ENCODE measurements around the gene GRN.

GRN gene

GRCh38 chr17:44390250-44390870 is 45.3 kb downstream of the GRN start:
- no peak for TF ChIP-seq CEBPB (IDR thresholded peaks at IDR 0.05)
- no peak for TF ChIP-seq MAX (IDR thresholded peaks at IDR 0.05)
- TF ChIP-seq NFIC (IDR thresholded peaks at IDR 0.05): no peak
- TF ChIP-seq TAF1 (IDR thresholded peaks at IDR 0.05; ENCODE audit: low read depth): no peak
- no peak for TF ChIP-seq EP300 (IDR thresholded peaks at IDR 0.05; ENCODE audit: borderline replicate concordance)
- no peak for TF ChIP-seq YY1 (IDR thresholded peaks at IDR 0.05; ENCODE audit: low read depth)
- no peak for TF ChIP-seq RAD21 (IDR thresholded peaks at IDR 0.05; ENCODE audit: low read depth)
- no peak for TF ChIP-seq ZBTB7A (IDR thresholded peaks at IDR 0.05; ENCODE audit: low read depth)
- TF ChIP-seq USF1 (IDR thresholded peaks at IDR 0.05): no peak
- no peak for TF ChIP-seq EGR1 (IDR thresholded peaks at IDR 0.05)
- TF ChIP-seq CREB1 (IDR thresholded peaks at IDR 0.05; ENCODE audit: low read depth): no peak
- no peak for TF ChIP-seq FOXM1 (IDR thresholded peaks at IDR 0.05; ENCODE audit: borderline replicate concordance, low read depth)
- no peak for TF ChIP-seq TEAD4 (IDR thresholded peaks at IDR 0.05)
- TF ChIP-seq TCF12 (IDR thresholded peaks at IDR 0.05; ENCODE audit: low read depth): no peak
- no peak for TF ChIP-seq REST (IDR thresholded peaks at IDR 0.05; ENCODE audit: low read depth)

- TF ChIP-seq ZBTB7A (IDR thresholded peaks at IDR 0.05; ENCODE audit: low read depth) (no peak), TAF1 (IDR thresholded peaks at IDR 0.05; ENCODE audit: low read depth) (no peak), NFIC (IDR thresholded peaks at IDR 0.05) (no peak), USF1 (IDR thresholded peaks at IDR 0.05) (no peak), RAD21 (IDR thresholded peaks at IDR 0.05; ENCODE audit: low read depth) (no peak), TEAD4 (IDR thresholded peaks at IDR 0.05) (no peak), EP300 (IDR thresholded peaks at IDR 0.05; ENCODE audit: borderline replicate concordance) (no peak), CEBPB (IDR thresholded peaks at IDR 0.05) (no peak), EGR1 (IDR thresholded peaks at IDR 0.05) (no peak), MAX (IDR thresholded peaks at IDR 0.05) (no peak), FOXM1 (IDR thresholded peaks at IDR 0.05; ENCODE audit: borderline replicate concordance, low read depth) (no peak), YY1 (IDR thresholded peaks at IDR 0.05; ENCODE audit: low read depth) (no peak), TCF12 (IDR thresholded peaks at IDR 0.05; ENCODE audit: low read depth) (no peak), CREB1 (IDR thresholded peaks at IDR 0.05; ENCODE audit: low read depth) (no peak), REST (IDR thresholded peaks at IDR 0.05; ENCODE audit: low read depth) (no peak)
These were observed 49.7 kb downstream of the GRN start for GRCh38 chr17:44394833-44395232.

GRCh38 chr17:44396946-44397345 is 51.8 kb downstream of the GRN start:
- TF ChIP-seq RAD21 (IDR thresholded peaks at IDR 0.05; ENCODE audit: low read depth): no peak
- TF ChIP-seq NFIC (IDR thresholded peaks at IDR 0.05): no peak
- no peak for TF ChIP-seq TAF1 (IDR thresholded peaks at IDR 0.05; ENCODE audit: low read depth)
- TF ChIP-seq REST (IDR thresholded peaks at IDR 0.05; ENCODE audit: low read depth): no peak
- no peak for TF ChIP-seq MAX (IDR thresholded peaks at IDR 0.05)
- no peak for TF ChIP-seq YY1 (IDR thresholded peaks at IDR 0.05; ENCODE audit: low read depth)
- TF ChIP-seq CEBPB (IDR thresholded peaks at IDR 0.05): no peak
- TF ChIP-seq CREB1 (IDR thresholded peaks at IDR 0.05; ENCODE audit: low read depth): no peak
- TF ChIP-seq USF1 (IDR thresholded peaks at IDR 0.05): no peak
- TF ChIP-seq EP300 (IDR thresholded peaks at IDR 0.05; ENCODE audit: borderline replicate concordance): no peak
- no peak for TF ChIP-seq FOXM1 (IDR thresholded peaks at IDR 0.05; ENCODE audit: borderline replicate concordance, low read depth)
- TF ChIP-seq TCF12 (IDR thresholded peaks at IDR 0.05; ENCODE audit: low read depth): no peak
